ENCODE data around the gene UROC1. TPM values are rescaled to one million over a fixed set of nuclear protein-coding genes. Genes with fewer than 3 reads are reported as not detected.

The UROC1 gene
- total RNA-seq, 1 donor from 2014 or later: not detected

- no peak for FAIRE-seq
- DNase-seq (ENCODE audit: low read depth): no peak
- H3K4me3 ChIP-seq (ENCODE audit: low read depth, low read length): no peak overlapping the region
- no peak for TF ChIP-seq CTCF (IDR thresholded peaks at IDR 0.05; ENCODE audit: insufficient read depth, low read length, severe bottlenecking)
- peaks cover 51% of the 10 kb centered on the region for H3K36me3 ChIP-seq (ENCODE audit: control insufficient read depth, insufficient read depth, low read length)
- H3K27me3 ChIP-seq (ENCODE audit: control insufficient read depth, insufficient read depth, low read length): no peaks in the 10 kb centered on the region
Observed at GRCh38 chr3:126464494-126464893, 53.1 kb downstream of the UROC1 start.

- TF ChIP-seq CTCF (IDR thresholded peaks at IDR 0.05; ENCODE audit: insufficient read depth, low read length, severe bottlenecking): no peak
- DNase-seq (ENCODE audit: low read depth): no peak
- H3K27me3 ChIP-seq (ENCODE audit: control insufficient read depth, insufficient read depth, low read length): no peaks in the 10 kb centered on the region
- no peak overlapping the region for H3K4me3 ChIP-seq (ENCODE audit: low read depth, low read length)
- FAIRE-seq: no peak
- peaks cover 51% of the 10 kb centered on the region for H3K36me3 ChIP-seq (ENCODE audit: control insufficient read depth, insufficient read depth, low read length)
Observed at GRCh38 chr3:126464093-126464492, 53.5 kb downstream of the UROC1 start.

GRCh38 chr3:126463521-126463920 is 54.1 kb downstream of the UROC1 start:
- DNase-seq (ENCODE audit: low read depth) (no peak), FAIRE-seq (no peak)
- peaks cover 50% of the 10 kb centered on the region for H3K36me3 ChIP-seq (ENCODE audit: control insufficient read depth, insufficient read depth, low read length)
- no peak overlapping the region for H3K4me3 ChIP-seq (ENCODE audit: low read depth, low read length)
- TF ChIP-seq CTCF (IDR thresholded peaks at IDR 0.05; ENCODE audit: insufficient read depth, low read length, severe bottlenecking): no peak
- no peaks in the 10 kb centered on the region for H3K27me3 ChIP-seq (ENCODE audit: control insufficient read depth, insufficient read depth, low read length)

- no peak for DNase-seq (ENCODE audit: low read depth)
- Histone ChIP-seq H3K27me3 (ENCODE audit: control insufficient read depth, insufficient read depth, low read length) (no peaks in the 10 kb centered on the region), H3K36me3 (ENCODE audit: control insufficient read depth, insufficient read depth, low read length) (peaks cover 48% of the 10 kb centered on the region), H3K4me3 (ENCODE audit: low read depth, low read length) (no peak overlapping the region)
- FAIRE-seq: peak; percentile 36
- TF ChIP-seq CTCF (IDR thresholded peaks at IDR 0.05; ENCODE audit: insufficient read depth, low read length, severe bottlenecking): no peak
Observed at GRCh38 chr3:126461450-126462070, 56.0 kb downstream of the UROC1 start.

GRCh38 chr3:126460381-126460780 is 57.2 kb downstream of the UROC1 start:
- peaks cover 45% of the 10 kb centered on the region for H3K36me3 ChIP-seq (ENCODE audit: control insufficient read depth, insufficient read depth, low read length)
- TF ChIP-seq CTCF (IDR thresholded peaks at IDR 0.05; ENCODE audit: insufficient read depth, low read length, severe bottlenecking): no peak
- no peak for FAIRE-seq

GRCh38 chr3:126459763-126460127 is 57.8 kb downstream of the UROC1 start:
- FAIRE-seq (no peak), DNase-seq (ENCODE audit: low read depth) (no peak)
- Histone ChIP-seq H3K4me3 (ENCODE audit: low read depth, low read length) (no peak overlapping the region), H3K27me3 (ENCODE audit: control insufficient read depth, insufficient read depth, low read length) (no peaks in the 10 kb centered on the region), H3K36me3 (ENCODE audit: control insufficient read depth, insufficient read depth, low read length) (peaks cover 41% of the 10 kb centered on the region)
- no peak for TF ChIP-seq CTCF (IDR thresholded peaks at IDR 0.05; ENCODE audit: insufficient read depth, low read length, severe bottlenecking)

More at GRCh38 chr3:126460381-126460780, 57.2 kb downstream of the UROC1 start:
- no peak overlapping the region for H3K4me3 ChIP-seq (ENCODE audit: low read depth, low read length)
- DNase-seq (ENCODE audit: low read depth): no peak
- H3K27me3 ChIP-seq (ENCODE audit: control insufficient read depth, insufficient read depth, low read length): no peaks in the 10 kb centered on the region
